Measurements from ENCODE around the gene FAM83D. TPM values are rescaled to one million over a fixed set of nuclear protein-coding genes. Genes with fewer than 3 reads are reported as not detected.
A peak's percentile ranks its signal among the peaks of the same experiment; 100 is the strongest.

FAM83D gene
- total RNA-seq, 2 experiments from 2014 or later: 24.9 to 25.6 TPM

DNA sequence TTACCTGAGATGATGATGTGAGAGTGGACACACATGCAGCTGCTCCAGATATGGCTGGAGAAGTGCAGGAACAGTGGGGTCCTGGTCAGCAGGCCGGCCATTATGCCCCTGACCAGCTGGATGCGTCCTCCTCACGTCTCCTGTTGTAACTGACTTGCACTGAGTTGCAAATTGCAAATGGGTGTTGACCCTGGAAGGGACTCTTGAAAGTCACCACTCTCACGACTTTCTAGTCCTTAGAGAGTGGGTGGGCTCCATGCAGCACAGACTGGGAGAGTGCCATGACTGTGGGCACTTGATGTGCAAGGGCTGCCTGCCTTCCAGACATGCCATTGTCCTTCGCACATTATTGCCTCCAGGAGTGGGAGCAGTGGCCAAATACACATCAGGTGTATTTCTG, 10.8 kb downstream of the FAM83D start:
- H3K4me1 Mint-ChIP-seq (ENCODE audit: low read depth): peaks cover 19% of the 10 kb centered on the region
- H3K27me3 Mint-ChIP-seq (ENCODE audit: low read depth): no peaks in the 10 kb centered on the region
- ATAC-seq (no peak), DNase-seq (no peak)
- peaks cover 42% of the 10 kb centered on the region for H3K36me3 Mint-ChIP-seq (ENCODE audit: low read depth)
- ChIA-PET CTCF (interaction anchor here (1.1 to 1.6 kb wide), 4 partner anchors 12 to 111 kb away, joined by 3 to 6 read pairs (median 4); partner anchors contain the start of gene DHX35), POLR2A (interaction anchor here (0.6 kb wide), 1 partner anchor 59 kb away, joined by 4 read pairs; no protein-coding TSS in a partner anchor)
- no peaks in the 10 kb centered on the region for H3K9me3 Mint-ChIP-seq (ENCODE audit: insufficient read depth)
- no peak overlapping the region for H3K27ac Mint-ChIP-seq
- H3K4me3 Mint-ChIP-seq: no peak overlapping the region

DNA sequence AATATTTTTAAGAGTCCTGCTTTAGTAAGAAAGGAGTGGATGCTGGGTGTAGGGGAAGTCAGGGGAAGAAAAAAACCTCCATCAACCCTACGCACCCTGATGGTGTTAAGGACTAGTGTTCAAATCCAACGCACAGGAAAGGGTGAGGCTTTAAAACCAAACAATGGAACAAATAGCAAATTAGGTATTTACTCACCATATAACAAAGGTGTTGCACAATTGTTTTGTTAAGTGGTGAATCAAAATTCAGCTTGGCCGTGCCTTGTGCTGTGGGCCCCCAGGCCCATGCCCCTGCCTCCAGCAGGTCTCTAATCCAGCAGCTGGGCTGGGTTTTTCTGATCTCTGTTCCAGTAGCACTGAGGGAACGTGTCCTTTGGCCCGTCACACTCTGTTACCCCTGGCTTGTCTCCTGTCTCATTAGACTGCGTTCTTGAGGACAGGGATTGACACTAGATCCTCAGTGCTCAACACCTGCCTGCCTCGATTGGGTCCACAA, 11.8 kb downstream of the FAM83D start:
- no peak for DNase-seq
- Mint-ChIP-seq H3K4me3 (no peak overlapping the region), H3K4me1 (ENCODE audit: low read depth) (peaks cover 14% of the 10 kb centered on the region), H3K27ac (no peak overlapping the region), H3K36me3 (ENCODE audit: low read depth) (peaks cover 52% of the 10 kb centered on the region), H3K9me3 (ENCODE audit: insufficient read depth) (no peaks in the 10 kb centered on the region), H3K27me3 (ENCODE audit: low read depth) (no peaks in the 10 kb centered on the region)
- no peak for ATAC-seq
- ChIA-PET CTCF (interaction anchor here (1.4 kb wide), 1 partner anchor 50 kb away, joined by 3 read pairs; no protein-coding TSS in a partner anchor), POLR2A (interaction anchor here (1.0 kb wide), 1 partner anchor 12 kb away, joined by 4 read pairs; no protein-coding TSS in a partner anchor)

DNA sequence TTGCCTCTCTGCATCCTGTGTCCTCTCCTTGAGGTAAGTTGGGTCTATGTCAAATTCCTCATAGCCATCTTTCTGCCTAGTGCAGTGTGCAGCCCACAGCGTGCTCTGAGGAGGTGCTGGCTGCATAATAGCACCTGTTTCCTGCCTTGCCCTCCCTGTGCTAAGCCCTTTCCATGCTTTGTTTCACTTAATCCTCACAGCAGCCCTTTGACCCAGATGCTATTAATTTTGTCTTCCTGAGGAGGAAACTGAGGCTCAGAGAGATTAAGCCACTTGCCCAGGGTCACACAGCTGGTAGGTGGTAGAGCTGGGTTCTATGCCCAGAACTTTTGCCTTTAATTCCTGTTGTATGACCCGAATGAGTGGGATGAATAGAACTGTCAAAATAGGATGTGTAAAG, 13.5 kb downstream of the FAM83D start:
- Mint-ChIP-seq H3K36me3 (ENCODE audit: low read depth) (peaks cover 58% of the 10 kb centered on the region), H3K27ac (peak overlapping the region; percentile 15), H3K27me3 (ENCODE audit: low read depth) (no peaks in the 10 kb centered on the region), H3K4me1 (ENCODE audit: low read depth) (peaks cover 14% of the 10 kb centered on the region), H3K4me3 (no peak overlapping the region), H3K9me3 (ENCODE audit: insufficient read depth) (no peaks in the 10 kb centered on the region)
- no peak for ATAC-seq
- CTCF ChIA-PET: interaction anchor here (3.5 kb wide), 1 partner anchor 13 kb away, joined by 12 read pairs; the partner anchor contains the start of gene FAM83D
- no peak for DNase-seq
- POLR2A ChIA-PET: no interaction called here

DNA sequence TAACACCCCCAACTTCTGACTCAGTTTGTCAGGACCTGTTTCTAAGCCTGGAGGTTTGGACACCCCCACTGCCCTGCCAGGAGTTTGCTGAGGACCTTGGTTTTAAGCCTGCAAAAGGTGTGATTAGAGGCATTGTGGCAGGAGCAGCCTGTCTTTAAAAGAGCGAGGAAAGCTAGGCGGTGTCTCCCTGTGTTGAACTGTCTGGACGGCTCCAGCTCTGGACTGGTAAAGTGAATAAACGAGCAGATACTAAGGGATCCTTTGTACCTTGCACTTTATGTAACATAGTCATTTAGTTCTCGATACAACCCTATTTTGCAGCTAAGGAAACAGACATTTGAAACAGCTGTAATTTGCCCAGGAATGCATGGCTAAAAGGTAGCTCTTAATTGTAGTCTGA, 14.4 kb downstream of the FAM83D start:
- POLR2A ChIA-PET: interaction anchor here (0.6 kb wide), 1 partner anchor 121 kb away, joined by 3 read pairs; no protein-coding TSS in a partner anchor

DNA sequence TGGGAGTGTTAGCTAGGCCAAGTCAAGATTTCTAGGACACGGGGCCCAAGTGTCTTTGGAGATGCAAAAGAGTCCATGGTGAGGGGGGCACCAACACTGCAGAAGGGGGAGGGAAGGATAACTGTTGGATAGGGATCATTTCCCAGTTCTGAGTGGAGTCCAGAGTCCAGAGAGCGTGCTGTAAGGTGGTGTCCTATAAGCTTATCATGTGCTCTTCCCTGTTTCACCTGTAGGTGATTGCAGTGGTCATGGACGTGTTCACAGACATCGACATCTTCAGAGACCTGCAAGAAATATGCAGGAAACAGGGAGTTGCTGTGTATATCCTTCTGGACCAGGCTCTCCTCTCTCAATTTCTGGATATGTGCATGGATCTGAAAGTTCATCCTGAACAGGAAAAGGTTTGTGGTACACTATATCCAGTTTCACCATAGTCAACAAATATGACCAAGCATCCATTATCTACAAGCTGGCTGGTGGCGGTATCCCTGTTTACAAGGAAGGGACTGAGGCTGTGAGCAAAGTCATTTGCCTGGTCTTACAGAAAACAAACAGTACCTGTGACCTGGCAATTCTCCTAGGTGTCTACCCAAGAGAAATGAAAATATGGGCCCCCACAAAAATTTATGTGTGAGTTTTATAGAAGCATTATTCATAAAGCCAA, 15.6 kb downstream of the FAM83D start:
- CTCF ChIA-PET: interaction anchor here (0.9 to 3.5 kb wide), 3 partner anchors 8 to 21 kb away, joined by 3 to 12 read pairs (median 7); partner anchors contain the start of genes DHX35 and FAM83D
- Mint-ChIP-seq H3K4me1 (ENCODE audit: low read depth) (peaks cover 4% of the 10 kb centered on the region), H3K27ac (peak overlapping the region; percentile 6), H3K4me3 (no peak overlapping the region), H3K9me3 (ENCODE audit: insufficient read depth) (no peaks in the 10 kb centered on the region), H3K36me3 (ENCODE audit: low read depth) (peaks cover 60% of the 10 kb centered on the region), H3K27me3 (ENCODE audit: low read depth) (no peaks in the 10 kb centered on the region)
- no peak for ATAC-seq
- no peak for DNase-seq
- POLR2A ChIA-PET: no interaction called here

More for the DNA sequence above, 14.4 kb downstream of the FAM83D start:
- H3K4me3 Mint-ChIP-seq: no peak overlapping the region
- CTCF ChIA-PET: interaction anchor here (1.8 to 3.5 kb wide), 2 partner anchors 14 to 22 kb away, joined by 7 to 12 read pairs; partner anchors contain the start of genes DHX35 and FAM83D
- peaks cover 9% of the 10 kb centered on the region for H3K4me1 Mint-ChIP-seq (ENCODE audit: low read depth)
- no peak for ATAC-seq
- peaks cover 58% of the 10 kb centered on the region for H3K36me3 Mint-ChIP-seq (ENCODE audit: low read depth)
- H3K27me3 Mint-ChIP-seq (ENCODE audit: low read depth): no peaks in the 10 kb centered on the region
- no peaks in the 10 kb centered on the region for H3K9me3 Mint-ChIP-seq (ENCODE audit: insufficient read depth)
- H3K27ac Mint-ChIP-seq: no peak overlapping the region
- no peak for DNase-seq

DNA sequence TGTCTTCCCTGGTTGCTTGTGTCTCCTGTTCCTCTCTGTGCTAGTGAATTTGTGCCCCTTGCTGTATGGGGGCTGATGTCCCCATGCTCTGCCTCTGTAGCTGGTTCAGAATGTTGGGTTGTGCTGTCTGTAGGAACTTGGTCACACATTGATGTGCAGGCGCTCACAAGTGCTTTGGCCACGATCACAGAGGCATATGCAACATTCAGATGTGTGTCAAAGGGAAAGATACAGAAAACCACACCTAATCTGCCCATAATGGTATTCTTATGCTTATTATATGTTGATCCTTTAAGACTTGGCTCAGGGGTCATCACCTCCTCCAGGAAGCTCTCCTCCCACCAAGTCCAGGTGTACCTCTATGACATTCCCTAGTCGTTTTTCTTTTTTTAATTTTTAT, 18.8 kb downstream of the FAM83D start:
- no peak for DNase-seq
- ChIA-PET CTCF (no interaction called here), POLR2A (interaction anchor here (0.7 kb wide), 1 partner anchor 431 kb away, joined by 4 read pairs; no protein-coding TSS in a partner anchor)
- H3K36me3 Mint-ChIP-seq (ENCODE audit: low read depth): peaks cover 73% of the 10 kb centered on the region
- H3K4me3 Mint-ChIP-seq: no peak overlapping the region
- ATAC-seq: no peak
- no peaks in the 10 kb centered on the region for H3K4me1 Mint-ChIP-seq (ENCODE audit: low read depth)
- H3K27ac Mint-ChIP-seq: no peak overlapping the region
- no peaks in the 10 kb centered on the region for H3K27me3 Mint-ChIP-seq (ENCODE audit: low read depth)
- H3K9me3 Mint-ChIP-seq (ENCODE audit: insufficient read depth): no peaks in the 10 kb centered on the region

DNA sequence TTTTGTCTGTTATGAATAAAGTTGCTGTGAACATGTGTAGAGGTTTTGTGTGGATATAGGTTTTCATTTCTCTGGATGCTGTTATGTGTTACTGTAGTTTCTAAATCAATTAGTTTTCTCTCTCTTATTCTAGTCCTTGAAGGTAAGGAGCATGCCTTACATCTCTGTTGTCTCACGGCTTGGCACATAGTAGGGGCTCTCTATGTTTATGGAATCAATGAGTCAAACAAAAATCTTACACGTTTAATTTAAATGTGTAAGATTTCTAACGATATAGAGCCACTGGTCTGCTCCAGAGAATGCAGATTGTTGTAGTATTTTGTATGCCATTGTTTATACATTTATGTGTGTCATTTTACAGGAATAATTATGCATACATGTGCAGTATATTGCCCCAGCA, 20.6 kb downstream of the FAM83D start:
- no peak overlapping the region for H3K4me3 Mint-ChIP-seq
- POLR2A ChIA-PET: no interaction called here
- no peak overlapping the region for H3K27ac Mint-ChIP-seq
- ATAC-seq (no peak), DNase-seq (no peak)
- no peaks in the 10 kb centered on the region for H3K27me3 Mint-ChIP-seq (ENCODE audit: low read depth)
- peaks cover 77% of the 10 kb centered on the region for H3K36me3 Mint-ChIP-seq (ENCODE audit: low read depth)
- CTCF ChIA-PET: interaction anchor here (1.0 kb wide), 1 partner anchor 136 kb away, joined by 3 read pairs; no protein-coding TSS in a partner anchor
- no peaks in the 10 kb centered on the region for H3K9me3 Mint-ChIP-seq (ENCODE audit: insufficient read depth)
- H3K4me1 Mint-ChIP-seq (ENCODE audit: low read depth): no peaks in the 10 kb centered on the region

DNA sequence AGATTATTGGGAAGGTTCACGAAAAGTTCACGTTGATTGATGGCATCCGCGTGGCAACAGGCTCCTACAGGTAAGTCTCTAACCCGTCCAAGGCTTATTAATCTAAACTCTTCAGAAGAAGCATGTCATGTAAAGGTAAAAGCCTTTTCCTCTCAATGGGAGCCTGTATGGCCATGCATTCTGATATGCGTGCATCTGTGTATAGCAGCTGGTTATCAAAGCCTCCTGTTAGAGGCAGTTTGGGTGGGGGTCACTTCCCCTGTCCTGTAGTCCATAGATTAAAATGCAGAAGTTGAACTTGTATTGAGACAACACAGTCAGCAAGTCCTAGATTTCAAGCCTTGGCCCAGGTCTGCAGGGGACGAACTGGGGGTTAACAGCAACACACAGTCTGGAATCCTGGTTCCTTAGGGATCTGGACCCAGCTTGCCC, 21.7 kb downstream of the FAM83D start:
- DNase-seq: no peak
- no peak for ATAC-seq
- Mint-ChIP-seq H3K36me3 (ENCODE audit: low read depth) (peaks cover 73% of the 10 kb centered on the region), H3K27me3 (ENCODE audit: low read depth) (no peaks in the 10 kb centered on the region), H3K27ac (no peak overlapping the region), H3K4me1 (ENCODE audit: low read depth) (no peaks in the 10 kb centered on the region), H3K4me3 (no peak overlapping the region), H3K9me3 (ENCODE audit: insufficient read depth) (no peaks in the 10 kb centered on the region)
- CTCF ChIA-PET: interaction anchor here (0.9 to 1.2 kb wide), 3 partner anchors 13 to 101 kb away, joined by 3 to 4 read pairs (median 4); partner anchors contain the start of genes DHX35 and FAM83D
- POLR2A ChIA-PET: interaction anchor here (0.8 kb wide), 1 partner anchor 22 kb away, joined by 3 read pairs; the partner anchor contains the start of gene FAM83D

DNA sequence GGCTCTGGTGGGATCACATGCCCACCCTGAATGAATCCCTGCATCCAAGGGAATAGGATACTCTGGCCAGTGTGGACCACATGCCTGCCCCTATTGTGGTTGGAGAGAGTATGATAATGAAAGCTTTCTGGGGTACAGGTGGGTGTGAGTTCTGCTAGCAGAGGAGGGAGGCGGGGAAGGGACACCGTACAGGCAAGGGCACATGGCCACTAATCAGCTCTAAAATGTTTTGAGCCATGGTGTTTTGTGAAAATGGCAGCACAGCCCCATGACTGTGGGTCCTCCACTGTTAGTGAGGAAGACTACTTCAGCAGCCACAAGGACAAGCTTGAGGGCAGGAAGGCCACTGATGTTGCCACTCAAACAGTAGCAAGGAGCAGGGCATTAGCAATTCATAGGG, 24.0 kb downstream of the FAM83D start:
- ATAC-seq (no peak), DNase-seq (no peak)
- peak overlapping the region; percentile 34 for H3K27ac Mint-ChIP-seq
- H3K27me3 Mint-ChIP-seq (ENCODE audit: low read depth): no peaks in the 10 kb centered on the region
- CTCF ChIA-PET: interaction anchor here (2.9 kb wide), 1 partner anchor 12 kb away, joined by 11 read pairs; the partner anchor contains the start of gene DHX35
- no peak overlapping the region for H3K4me3 Mint-ChIP-seq
- POLR2A ChIA-PET: interaction anchor here (0.8 to 1.4 kb wide), 3 partner anchors 11 to 13 kb away, joined by 3 to 4 read pairs (median 4); partner anchors contain the start of gene DHX35
- H3K4me1 Mint-ChIP-seq (ENCODE audit: low read depth): no peaks in the 10 kb centered on the region
- no peaks in the 10 kb centered on the region for H3K9me3 Mint-ChIP-seq (ENCODE audit: insufficient read depth)
- H3K36me3 Mint-ChIP-seq (ENCODE audit: low read depth): peaks cover 72% of the 10 kb centered on the region

DNA sequence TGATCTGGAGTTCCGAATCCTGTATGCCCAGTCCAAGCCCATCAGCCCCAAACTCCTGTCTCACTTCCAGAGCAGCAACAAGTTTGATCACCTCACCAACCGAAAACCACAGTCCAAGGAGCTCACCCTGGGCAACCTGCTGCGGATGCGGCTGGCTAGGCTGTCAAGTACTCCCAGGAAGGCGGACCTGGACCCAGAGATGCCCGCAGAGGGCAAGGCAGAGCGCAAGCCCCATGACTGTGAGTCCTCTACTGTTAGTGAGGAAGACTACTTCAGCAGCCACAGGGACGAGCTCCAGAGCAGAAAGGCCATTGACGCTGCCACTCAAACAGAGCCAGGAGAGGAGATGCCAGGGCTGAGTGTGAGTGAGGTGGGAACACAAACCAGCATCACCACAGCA, 25.4 kb downstream of the FAM83D start:
- POLR2A ChIA-PET: no interaction called here
- H3K9me3 Mint-ChIP-seq (ENCODE audit: insufficient read depth): no peaks in the 10 kb centered on the region
- CTCF ChIA-PET: interaction anchor here (2.9 kb wide), 1 partner anchor 10 kb away, joined by 11 read pairs; the partner anchor contains the start of gene DHX35
- no peak for DNase-seq
- ATAC-seq: no peak
- no peak overlapping the region for H3K27ac Mint-ChIP-seq
- no peaks in the 10 kb centered on the region for H3K27me3 Mint-ChIP-seq (ENCODE audit: low read depth)
- no peak overlapping the region for H3K4me3 Mint-ChIP-seq
- H3K36me3 Mint-ChIP-seq (ENCODE audit: low read depth): peaks cover 68% of the 10 kb centered on the region
- no peaks in the 10 kb centered on the region for H3K4me1 Mint-ChIP-seq (ENCODE audit: low read depth)

DNA sequence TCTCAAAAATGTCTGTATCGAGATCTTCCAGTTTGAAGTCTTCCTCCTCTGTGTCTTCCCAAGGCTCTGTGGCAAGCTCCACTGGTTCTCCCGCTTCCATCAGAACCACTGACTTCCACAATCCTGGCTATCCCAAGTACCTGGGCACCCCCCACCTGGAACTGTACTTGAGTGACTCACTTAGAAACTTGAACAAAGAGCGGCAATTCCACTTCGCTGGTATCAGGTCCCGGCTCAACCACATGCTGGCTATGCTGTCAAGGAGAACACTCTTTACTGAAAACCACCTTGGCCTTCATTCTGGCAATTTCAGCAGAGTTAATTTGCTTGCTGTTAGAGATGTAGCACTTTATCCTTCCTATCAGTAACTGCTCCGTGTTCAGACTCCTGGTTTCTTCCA, 25.9 kb downstream of the FAM83D start:
- CTCF ChIA-PET: interaction anchor here (2.9 kb wide), 1 partner anchor 10 kb away, joined by 11 read pairs; the partner anchor contains the start of gene DHX35
- no peak for DNase-seq
- Mint-ChIP-seq H3K4me3 (no peak overlapping the region), H3K9me3 (ENCODE audit: insufficient read depth) (no peaks in the 10 kb centered on the region), H3K36me3 (ENCODE audit: low read depth) (peaks cover 62% of the 10 kb centered on the region), H3K27ac (no peak overlapping the region), H3K27me3 (ENCODE audit: low read depth) (no peaks in the 10 kb centered on the region), H3K4me1 (ENCODE audit: low read depth) (no peaks in the 10 kb centered on the region)
- no peak for ATAC-seq
- POLR2A ChIA-PET: no interaction called here
